H9 (cell line): ENCODE data around the gene TSPEAR. TPM values are rescaled to one million over a fixed set of nuclear protein-coding genes. Genes with fewer than 3 reads are reported as not detected.
A peak's percentile ranks its signal among the peaks of the same experiment; 100 is the strongest.

Experiments used
- DNase-seq: peaks from one replicate; pipeline ENCODE4 v3.0.0-alpha.2; 2017
- H2AFZ ChIP-seq: one replicate; pipeline ENCODE4 v1.6.1; 2013; ENCODE audit warnings: mild to moderate bottlenecking, low read length, control low read depth, moderate library complexity
- H2AK5ac ChIP-seq: 2 replicates; pipeline ENCODE4 v1.6.1; 2013; ENCODE audit warnings: low read length, control low read depth, mixed read lengths; ENCODE audit not compliant: insufficient read length
- H2BK120ac ChIP-seq: one replicate; pipeline ENCODE4 v1.6.1; 2013; ENCODE audit warnings: low read depth, mild to moderate bottlenecking, low read length, control low read depth, inconsistent platforms; ENCODE audit not compliant: poor library complexity, severe bottlenecking
- H2BK12ac ChIP-seq: 2 replicates; pipeline ENCODE4 v1.6.1; 2013; ENCODE audit warnings: low read length, control low read depth, mixed read lengths, low read depth; ENCODE audit not compliant: insufficient read length
- H2BK15ac ChIP-seq: 2 replicates; pipeline ENCODE4 v1.6.1; 2013; ENCODE audit warnings: low read depth, low read length, control low read depth
- H2BK20ac ChIP-seq: one replicate; pipeline ENCODE4 v1.6.1; 2013; ENCODE audit warnings: low read depth, mild to moderate bottlenecking, low read length, control low read depth, inconsistent platforms; ENCODE audit not compliant: poor library complexity, severe bottlenecking
- H2BK5ac ChIP-seq: 2 replicates; pipeline ENCODE4 v1.6.1; 2013; ENCODE audit warnings: low read length, control low read depth, mixed read lengths; ENCODE audit not compliant: insufficient read length
- H3K14ac ChIP-seq: 2 replicates; pipeline ENCODE4 v1.6.1; 2013; ENCODE audit warnings: low read length, control low read depth; ENCODE audit not compliant: insufficient read depth
- H3K18ac ChIP-seq: 2 replicates; pipeline ENCODE4 v1.6.1; 2013; ENCODE audit warnings: low read depth, mild to moderate bottlenecking, mixed read lengths, low read length, control low read depth; ENCODE audit not compliant: insufficient read length
- H3K23ac ChIP-seq: 2 replicates; pipeline ENCODE4 v1.6.1; 2013; ENCODE audit warnings: low read length, control low read depth, mixed read lengths, low read depth; ENCODE audit not compliant: insufficient read length
- H3K23me2 ChIP-seq: 2 replicates; pipeline ENCODE4 v1.6.1; 2013; ENCODE audit warnings: low read depth, mild to moderate bottlenecking, mixed read lengths, low read length, control low read depth; ENCODE audit not compliant: insufficient read length, poor library complexity, severe bottlenecking
- H3K27ac ChIP-seq: 2 replicates; pipeline ENCODE4 v1.5.1; 2013; ENCODE audit warnings: low read length, control low read depth, mixed read lengths, low read depth; ENCODE audit not compliant: insufficient read length
- H3K27me3 ChIP-seq: 2 replicates; pipeline ENCODE4 v1.6.1; 2013; ENCODE audit warnings: low read length, control low read depth, inconsistent platforms; ENCODE audit not compliant: insufficient read depth
- H3K4ac ChIP-seq: 2 replicates; pipeline ENCODE4 v1.6.1; 2013; ENCODE audit warnings: low read depth, mild to moderate bottlenecking, control low read depth, inconsistent platforms, low read length, moderate library complexity
- H3K4me1 ChIP-seq: 2 replicates; pipeline ENCODE4 v1.6.1; 2013; ENCODE audit warnings: low read length, control low read depth, inconsistent platforms; ENCODE audit not compliant: insufficient read depth
- H3K4me2 ChIP-seq: 2 replicates; pipeline ENCODE4 v1.6.1; 2013; ENCODE audit warnings: low read length, control low read depth, mixed read lengths; ENCODE audit not compliant: insufficient read length, insufficient read depth
- H3K56ac ChIP-seq: 2 replicates; pipeline ENCODE4 v1.6.1; 2013; ENCODE audit warnings: low read depth, mild to moderate bottlenecking, mixed read lengths, low read length, control low read depth; ENCODE audit not compliant: insufficient read length
- H3K79me1 ChIP-seq: 2 replicates; pipeline ENCODE4 v1.6.1; 2013; ENCODE audit warnings: low read depth, mild to moderate bottlenecking, moderate library complexity, low read length, control low read depth, inconsistent platforms; ENCODE audit not compliant: insufficient read depth, poor library complexity, severe bottlenecking
- H3K79me2 ChIP-seq: 2 replicates; pipeline ENCODE4 v1.6.1; 2013; ENCODE audit warnings: low read length, control low read depth, inconsistent platforms; ENCODE audit not compliant: insufficient read depth
- H3K9ac ChIP-seq: 2 replicates; pipeline ENCODE4 v1.6.1; 2013; ENCODE audit warnings: low read length, control low read depth, mixed read lengths; ENCODE audit not compliant: insufficient read length; ENCODE audit errors: extremely low read depth
- H3K9me3 ChIP-seq: one replicate; pipeline ENCODE4 v1.6.1; 2013; ENCODE audit warnings: low read depth, low read length, inconsistent platforms; ENCODE audit not compliant: control insufficient read depth
- H3T11ph ChIP-seq: one replicate; pipeline ENCODE4 v1.6.1; 2013; ENCODE audit warnings: mild to moderate bottlenecking, low read length, control low read depth, inconsistent platforms
- H4K20me1 ChIP-seq: one replicate; pipeline ENCODE4 v1.6.1; 2013; ENCODE audit not compliant: control insufficient read depth, insufficient read length, insufficient read depth
- H4K5ac ChIP-seq: 2 replicates; pipeline ENCODE4 v1.6.1; 2013; ENCODE audit warnings: low read depth, mild to moderate bottlenecking, mixed read lengths, low read length, control low read depth; ENCODE audit not compliant: insufficient read length
- H4K8ac ChIP-seq: replicated peaks from 2 replicates; pipeline ENCODE4 v1.6.1; 2013; ENCODE audit warnings: low read length, control low read depth, mixed read lengths, low read depth; ENCODE audit not compliant: insufficient read length
- H4K91ac ChIP-seq: 2 replicates; pipeline ENCODE4 v1.6.1; 2013; ENCODE audit warnings: low read depth, mild to moderate bottlenecking, moderate library complexity, mixed read lengths, low read length, control low read depth; ENCODE audit not compliant: insufficient read length
- H3K27ac Mint-ChIP-seq, 3 experiments: 2 replicates in 2 of 3; 3 replicates in 1 of 3; pipeline ENCODE4 v1.8.0; 2020 to 2021; ENCODE audit warnings: mixed read lengths in 3 of 3, mild to moderate bottlenecking in 1 of 3, moderate library complexity in 1 of 3
- H3K27me3 Mint-ChIP-seq: 2 replicates; pipeline ENCODE4 v1.8.0; 2021; ENCODE audit warnings: low read depth, mild to moderate bottlenecking, moderate library complexity, mixed read lengths
- H3K36me3 Mint-ChIP-seq, 3 experiments: 2 replicates in 2 of 3; 3 replicates in 1 of 3; pipeline ENCODE4 v1.8.0; 2020 to 2021; ENCODE audit warnings: low read depth in 3 of 3, mixed read lengths in 3 of 3; ENCODE audit not compliant: insufficient read depth in 1 of 3
- H3K4me1 Mint-ChIP-seq, 2 experiments: 2 replicates each; pipeline ENCODE4 v1.8.0; 2020; ENCODE audit warnings: mixed read lengths in 2 of 2
- H3K4me3 Mint-ChIP-seq, 2 experiments: 2 replicates in 1 of 2; 3 replicates in 1 of 2; pipeline ENCODE4 v1.8.0; 2020 to 2021; ENCODE audit warnings: mild to moderate bottlenecking in 2 of 2, mixed read lengths in 2 of 2, moderate library complexity in 1 of 2
- H3K9me3 Mint-ChIP-seq, 2 experiments: 2 replicates in 1 of 2; 3 replicates in 1 of 2; pipeline ENCODE4 v1.8.0; 2020; ENCODE audit warnings: mild to moderate bottlenecking in 2 of 2, mixed read lengths in 2 of 2, moderate library complexity in 1 of 2
- CTCF ChIP-seq: fragments of 200-600 bp; sonication (generic); conservative IDR thresholded peaks from 3 replicates; pipeline ENCODE4 v1.8.0; 2021; ENCODE audit warnings: antibody characterized with exemption, mild to moderate bottlenecking
- WGBS: extraction: QIAGEN DNeasy Blood & Tissue Kit; methylation state at CpG from one replicate; pipeline ENCODE4 v1.1.7; 2013; ENCODE audit warnings: missing lambda C conversion rate, low lambda C conversion rate, mixed read lengths; ENCODE audit not compliant: insufficient read length; ENCODE audit errors: extremely low coverage; 5-methylcytosine and 5-hydroxymethylcytosine counted together
- total RNA-seq: library from RNA; stranded (reverse); gene quantifications from 2 replicates; pipeline ENCODE4 v1.2.1, GENCODE V29; 2021

The TSPEAR gene
- total RNA-seq, 1 experiment from 2014 or later, result 1.3 TPM

DNA sequence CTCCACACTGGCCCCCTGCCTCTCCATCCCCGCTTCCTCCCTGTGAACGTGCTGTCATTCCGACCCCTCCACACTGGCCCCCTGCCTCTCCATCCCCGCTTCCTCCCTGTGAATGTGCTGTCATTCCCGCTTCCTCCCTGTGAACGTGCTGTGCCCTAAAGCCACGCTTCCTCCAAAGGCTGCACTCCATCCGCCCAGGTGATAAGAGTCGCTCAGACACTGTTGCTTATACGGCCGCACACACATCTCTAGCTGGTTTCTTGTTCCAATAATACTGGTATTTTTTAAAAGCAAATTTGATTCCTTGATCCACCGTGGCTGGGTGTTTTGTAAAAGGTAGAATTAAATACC lies 39.3 kb upstream of the TSPEAR start:
- H3K4me1 Mint-ChIP-seq, result peaks cover 33 to 44% of the 10 kb centered on the region in 2 experiments
- Histone ChIP-seq H4K8ac (no peak overlapping the region), H3K4me2 (no peak overlapping the region), H3K14ac (no peak overlapping the region), H3K79me2 (no peaks in the 10 kb centered on the region), H3K27ac (no peak overlapping the region), H2AK5ac (no peak overlapping the region), H2AFZ (no peak overlapping the region), H4K20me1 (no peaks in the 10 kb centered on the region), H3K27me3 (no peaks in the 10 kb centered on the region), H3K4ac (no peak overlapping the region), H2BK15ac (no peak overlapping the region), H3K23ac (no peak overlapping the region), H3K23me2 (peaks cover 5% of the 10 kb centered on the region), H4K5ac (no peak overlapping the region), H2BK20ac (no peak overlapping the region), H3K56ac (no peak overlapping the region), H3K79me1 (no peaks in the 10 kb centered on the region), H3K4me1 (peaks cover 3% of the 10 kb centered on the region; the same call in 1 of the 2 replicates), H3K9me3 (no peaks in the 10 kb centered on the region), H3K18ac (no peak overlapping the region), H2BK120ac (no peak overlapping the region), H2BK12ac (no peak overlapping the region), H3K9ac (no peak overlapping the region), H2BK5ac (no peak overlapping the region), H4K91ac (no peak overlapping the region), H3T11ph (no peak overlapping the region)
- no CpG with 5 or more reads among the region's 12 CpGs for WGBS
- peaks cover 6 to 22% (median 20%) of the 10 kb centered on the region in 3 experiments for H3K36me3 Mint-ChIP-seq
- peaks cover 13 to 26% of the 10 kb centered on the region in 2 experiments for H3K9me3 Mint-ChIP-seq
- DNase-seq, result peak; percentile 27
- TF ChIP-seq CTCF, result no peak
- peaks cover 19% of the 10 kb centered on the region for H3K27me3 Mint-ChIP-seq
- H3K27ac Mint-ChIP-seq, result peak overlapping the region in 1 of 3 experiments; percentile 40; a peak in 2 of 7 replicates
- H3K4me3 Mint-ChIP-seq, result no peak overlapping the region
